SK-N-SH treated with all-trans-retinoic acid at 6 μM for 48 hours (cell line): ENCODE results near the gene FAM131C.

Experiments used
- ATAC-seq: fragments of 200-7000 bp; cut with Tn5 transposase; 3 replicates; pipeline ENCODE4 v1.9.1; 2020; ENCODE audit warnings: mild to moderate bottlenecking, moderate library complexity
- ARNTL ChIP-seq: fragments of 450-650 bp; formaldehyde crosslinking; IDR thresholded peaks from 2 replicates; pipeline ENCODE4 v1.5.0; 2020; ENCODE audit warnings: low read depth, mild to moderate bottlenecking, moderate library complexity, borderline replicate concordance
- BACH2 ChIP-seq: fragments of 250-450 bp; sonication (Bioruptor Pico); IDR thresholded peaks from 2 replicates; pipeline ENCODE4 v1.9.0; 2021; ENCODE audit warnings: mild to moderate bottlenecking, borderline replicate concordance
- CSDC2 ChIP-seq: fragments of 250-450 bp; sonication (Bioruptor Pico); IDR thresholded peaks from 2 replicates; pipeline ENCODE4 v1.5.0; 2020; ENCODE audit warnings: mild to moderate bottlenecking, moderate library complexity
- ESRRG ChIP-seq: fragments of 250-450 bp; sonication (Bioruptor Pico); IDR thresholded peaks from 2 replicates; pipeline ENCODE4 v1.6.1; 2021; ENCODE audit warnings: mild to moderate bottlenecking
- GLIS3 ChIP-seq: fragments of 250-450 bp; sonication (Bioruptor Pico); IDR thresholded peaks from 2 replicates; pipeline ENCODE4 v1.5.0; 2020; ENCODE audit warnings: mild to moderate bottlenecking, moderate library complexity
- OSR1 ChIP-seq: fragments of 250-450 bp; sonication (Bioruptor Pico); IDR thresholded peaks from 2 replicates; pipeline ENCODE4 v1.8.0; 2022; ENCODE audit warnings: moderate library complexity, mild to moderate bottlenecking, inconsistent platforms
- PPARA ChIP-seq: fragments of 250-450 bp; sonication (Bioruptor Pico); IDR thresholded peaks from 2 replicates; pipeline ENCODE4 v1.5.0; 2020; ENCODE audit warnings: mild to moderate bottlenecking, borderline replicate concordance
- RARB ChIP-seq: fragments of 250-450 bp; sonication (Bioruptor Pico); IDR thresholded peaks from 2 replicates; pipeline ENCODE4 v1.8.0; 2021; ENCODE audit warnings: mild to moderate bottlenecking, moderate library complexity
- SNAI2 ChIP-seq: fragments of 250-450 bp; sonication (Bioruptor Pico); IDR thresholded peaks from 2 replicates; pipeline ENCODE4 v1.5.0; 2020; ENCODE audit warnings: mild to moderate bottlenecking, moderate library complexity
- TCF4 ChIP-seq: fragments of 250-450 bp; sonication (Bioruptor Pico); IDR thresholded peaks from 2 replicates; pipeline ENCODE4 v1.8.0; 2021; ENCODE audit warnings: mild to moderate bottlenecking, moderate library complexity, borderline replicate concordance
- TOX ChIP-seq: fragments of 250-450 bp; sonication (Bioruptor Pico); IDR thresholded peaks from 2 replicates; pipeline ENCODE4 v1.8.0; 2021; ENCODE audit warnings: mild to moderate bottlenecking, moderate library complexity, borderline replicate concordance
- ZC3H10 ChIP-seq: fragments of 250-450 bp; sonication (Bioruptor Pico); IDR thresholded peaks from 2 replicates; pipeline ENCODE4 v1.5.1; 2021; ENCODE audit warnings: mild to moderate bottlenecking, moderate library complexity
- ZFP3 ChIP-seq: fragments of 250-450 bp; sonication (Bioruptor Pico); IDR thresholded peaks from 2 replicates; pipeline ENCODE4 v1.5.0; 2020; ENCODE audit warnings: mild to moderate bottlenecking, moderate library complexity
- ZFP30 ChIP-seq: fragments of 450-650 bp; formaldehyde crosslinking; IDR thresholded peaks from 2 replicates; pipeline ENCODE4 v1.5.0; 2022; ENCODE audit warnings: mild to moderate bottlenecking, moderate library complexity
- ZNF565 ChIP-seq: fragments of 450-650 bp; formaldehyde crosslinking; conservative IDR thresholded peaks from 2 replicates; pipeline ENCODE4 v1.5.0; 2020; ENCODE audit warnings: low read depth, mild to moderate bottlenecking, moderate library complexity
- ZNF70 ChIP-seq: fragments of 450-650 bp; formaldehyde crosslinking; IDR thresholded peaks from 2 replicates; pipeline ENCODE4 v1.5.0; 2020; ENCODE audit warnings: mild to moderate bottlenecking, moderate library complexity
- ZNF8 ChIP-seq: fragments of 450-650 bp; formaldehyde crosslinking; IDR thresholded peaks from 2 replicates; pipeline ENCODE4 v1.5.0; 2020; ENCODE audit warnings: mild to moderate bottlenecking, moderate library complexity
- TF ChIP-seq, protein P1 (sequence below): fragments of 250-450 bp; sonication (Bioruptor Pico); IDR thresholded peaks from 2 replicates; pipeline ENCODE4 v1.8.0; 2020; ENCODE audit warnings: mild to moderate bottlenecking, moderate library complexity, borderline replicate concordance
- TF ChIP-seq, protein P2 (sequence below): fragments of 250-450 bp; sonication (Bioruptor Pico); IDR thresholded peaks from 2 replicates; pipeline ENCODE4 v1.8.0; 2021; ENCODE audit warnings: low read depth, mild to moderate bottlenecking, moderate library complexity, borderline replicate concordance
- TF ChIP-seq, protein P3 (sequence below): fragments of 250-450 bp; sonication (Bioruptor Pico); IDR thresholded peaks from 2 replicates; pipeline ENCODE4 v1.5.1; 2020; ENCODE audit warnings: low read depth, mild to moderate bottlenecking, moderate library complexity
- TF ChIP-seq, protein P4 (sequence below): fragments of 250-450 bp; sonication (Bioruptor Pico); IDR thresholded peaks from 2 replicates; pipeline ENCODE4 v1.5.0; 2020; ENCODE audit warnings: mild to moderate bottlenecking, moderate library complexity

Gene FAM131C

DNA sequence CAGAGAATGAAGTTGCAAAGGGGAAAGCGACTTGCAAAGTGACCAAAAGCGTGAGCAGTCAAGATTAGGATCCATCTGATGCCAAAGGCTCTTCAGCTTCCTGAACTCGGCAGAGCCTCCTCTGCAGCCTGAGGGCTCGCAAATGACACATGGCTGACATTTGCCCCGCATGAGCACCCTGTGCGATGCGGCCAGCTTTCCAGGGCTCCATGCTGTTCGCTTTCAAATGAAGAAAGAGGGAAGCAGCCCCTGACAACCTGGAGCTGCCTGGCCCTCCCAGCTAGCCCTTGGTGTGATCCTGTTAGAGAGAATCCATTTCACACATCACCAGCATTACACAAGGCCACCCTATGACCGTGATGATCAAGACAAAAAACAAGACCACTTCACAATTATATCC is 20.2 kb upstream of the FAM131C start:
- no peak for ATAC-seq
- no peak for TF ChIP-seq ZC3H10 (CRISPR knock-in tag)
- TF ChIP-seq TOX, result no peak
- no peak for TF ChIP-seq ZFP30 (CRISPR knock-in tag)
- no peak for TF ChIP-seq CSDC2
- TF ChIP-seq ZNF70 (CRISPR knock-in tag), result no peak
- no peak for TF ChIP-seq SNAI2 (CRISPR knock-in tag)
- TF ChIP-seq, protein P1, sequence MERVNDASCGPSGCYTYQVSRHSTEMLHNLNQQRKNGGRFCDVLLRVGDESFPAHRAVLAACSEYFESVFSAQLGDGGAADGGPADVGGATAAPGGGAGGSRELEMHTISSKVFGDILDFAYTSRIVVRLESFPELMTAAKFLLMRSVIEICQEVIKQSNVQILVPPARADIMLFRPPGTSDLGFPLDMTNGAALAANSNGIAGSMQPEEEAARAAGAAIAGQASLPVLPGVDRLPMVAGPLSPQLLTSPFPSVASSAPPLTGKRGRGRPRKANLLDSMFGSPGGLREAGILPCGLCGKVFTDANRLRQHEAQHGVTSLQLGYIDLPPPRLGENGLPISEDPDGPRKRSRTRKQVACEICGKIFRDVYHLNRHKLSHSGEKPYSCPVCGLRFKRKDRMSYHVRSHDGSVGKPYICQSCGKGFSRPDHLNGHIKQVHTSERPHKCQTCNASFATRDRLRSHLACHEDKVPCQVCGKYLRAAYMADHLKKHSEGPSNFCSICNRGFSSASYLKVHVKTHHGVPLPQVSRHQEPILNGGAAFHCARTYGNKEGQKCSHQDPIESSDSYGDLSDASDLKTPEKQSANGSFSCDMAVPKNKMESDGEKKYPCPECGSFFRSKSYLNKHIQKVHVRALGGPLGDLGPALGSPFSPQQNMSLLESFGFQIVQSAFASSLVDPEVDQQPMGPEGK (CRISPR knock-in tag), result no peak
- no peak for TF ChIP-seq GLIS3
- no peak for TF ChIP-seq ZFP3 (CRISPR knock-in tag)
- TF ChIP-seq ESRRG (CRISPR knock-in tag), result no peak
- TF ChIP-seq TCF4 (CRISPR knock-in tag), result no peak

DNA sequence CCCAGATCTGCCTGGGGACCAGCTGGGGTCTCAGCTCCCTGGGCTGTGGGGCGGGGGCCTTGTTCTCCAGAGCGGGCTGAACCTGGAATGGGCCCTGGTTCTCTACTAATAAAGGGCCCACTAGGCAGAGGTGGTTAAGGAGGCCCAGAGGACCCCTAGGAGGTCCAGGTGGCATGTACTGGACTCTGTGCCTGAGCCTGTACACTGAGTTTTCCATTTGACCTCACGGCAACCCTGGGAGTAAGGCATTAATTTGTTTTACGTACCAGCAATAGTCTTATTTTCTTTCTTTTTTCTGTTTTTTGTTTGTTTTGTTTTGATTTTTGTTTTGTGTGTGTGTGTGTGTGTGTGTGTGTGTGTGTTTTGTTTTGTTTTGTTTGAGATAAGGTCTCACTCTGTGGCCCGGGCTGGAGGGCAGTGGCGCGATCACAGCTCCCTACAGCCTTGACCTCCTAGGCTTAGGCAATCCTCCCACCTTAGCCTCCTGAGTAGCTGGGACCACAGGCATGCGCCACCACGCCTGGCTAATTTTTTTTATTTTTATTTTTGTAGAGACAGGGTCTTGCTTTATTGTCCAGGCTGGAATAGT is 19.6 kb upstream of the FAM131C start:
- TF ChIP-seq, protein P2, sequence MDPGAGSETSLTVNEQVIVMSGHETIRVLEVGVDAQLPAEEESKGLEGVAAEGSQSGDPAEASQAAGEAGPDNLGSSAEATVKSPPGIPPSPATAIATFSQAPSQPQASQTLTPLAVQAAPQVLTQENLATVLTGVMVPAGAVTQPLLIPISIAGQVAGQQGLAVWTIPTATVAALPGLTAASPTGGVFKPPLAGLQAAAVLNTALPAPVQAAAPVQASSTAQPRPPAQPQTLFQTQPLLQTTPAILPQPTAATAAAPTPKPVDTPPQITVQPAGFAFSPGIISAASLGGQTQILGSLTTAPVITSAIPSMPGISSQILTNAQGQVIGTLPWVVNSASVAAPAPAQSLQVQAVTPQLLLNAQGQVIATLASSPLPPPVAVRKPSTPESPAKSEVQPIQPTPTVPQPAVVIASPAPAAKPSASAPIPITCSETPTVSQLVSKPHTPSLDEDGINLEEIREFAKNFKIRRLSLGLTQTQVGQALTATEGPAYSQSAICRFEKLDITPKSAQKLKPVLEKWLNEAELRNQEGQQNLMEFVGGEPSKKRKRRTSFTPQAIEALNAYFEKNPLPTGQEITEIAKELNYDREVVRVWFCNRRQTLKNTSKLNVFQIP (CRISPR knock-in tag), result no peak
- TF ChIP-seq, protein P1 (CRISPR knock-in tag), result no peak
- TF ChIP-seq TCF4 (CRISPR knock-in tag) (no peak), ARNTL (CRISPR knock-in tag) (no peak), RARB (no peak), GLIS3 (no peak), SNAI2 (CRISPR knock-in tag) (no peak), ZNF70 (CRISPR knock-in tag) (no peak), ZC3H10 (CRISPR knock-in tag) (no peak)
- TF ChIP-seq, all 23 proteins: peak for 0
- ATAC-seq, result no peak

DNA sequence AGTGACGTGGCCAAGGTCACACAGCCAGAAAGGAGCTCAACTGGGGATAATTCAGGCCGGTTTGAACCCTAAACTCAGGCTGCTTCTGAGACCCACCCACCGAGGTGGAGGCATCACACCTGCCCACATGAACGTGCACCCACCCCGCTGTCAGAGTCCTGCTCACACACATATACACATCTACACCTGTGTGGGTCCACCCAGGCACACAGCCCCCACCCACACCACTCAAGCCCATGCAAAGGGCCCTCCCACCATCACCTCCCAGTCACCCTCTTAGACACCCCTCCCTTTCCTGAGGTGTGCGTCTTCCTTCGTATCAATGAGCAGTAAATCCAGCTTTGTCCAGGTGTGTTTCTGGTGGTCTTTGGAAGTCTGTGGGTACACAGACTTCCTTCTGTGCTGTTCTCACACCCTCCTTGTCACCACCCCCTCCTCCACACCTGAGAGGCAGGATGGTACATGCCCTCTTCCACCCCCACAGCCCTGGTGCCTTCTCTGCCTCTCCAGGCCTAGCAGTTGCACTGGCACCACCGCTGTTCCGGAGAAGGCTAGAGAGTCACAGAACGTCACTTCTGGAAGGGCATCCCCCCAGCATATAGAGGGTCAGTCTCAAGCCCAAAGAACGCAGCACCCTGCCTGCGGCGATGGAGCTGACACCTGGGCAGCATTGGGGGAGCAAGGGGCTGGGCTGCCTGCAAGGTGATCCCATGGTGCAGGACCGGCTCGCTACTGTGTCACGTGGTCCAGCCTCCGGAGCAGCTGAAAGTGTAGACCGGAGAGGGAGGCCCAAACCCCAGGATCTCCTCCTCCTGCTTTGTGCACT is 18.9 kb upstream of the FAM131C start:
- TF ChIP-seq RARB (no peak), BACH2 (CRISPR knock-in tag) (no peak), PPARA (CRISPR knock-in tag) (no peak)
- TF ChIP-seq, all 23 proteins: peak for 0
- no peak for ATAC-seq

DNA sequence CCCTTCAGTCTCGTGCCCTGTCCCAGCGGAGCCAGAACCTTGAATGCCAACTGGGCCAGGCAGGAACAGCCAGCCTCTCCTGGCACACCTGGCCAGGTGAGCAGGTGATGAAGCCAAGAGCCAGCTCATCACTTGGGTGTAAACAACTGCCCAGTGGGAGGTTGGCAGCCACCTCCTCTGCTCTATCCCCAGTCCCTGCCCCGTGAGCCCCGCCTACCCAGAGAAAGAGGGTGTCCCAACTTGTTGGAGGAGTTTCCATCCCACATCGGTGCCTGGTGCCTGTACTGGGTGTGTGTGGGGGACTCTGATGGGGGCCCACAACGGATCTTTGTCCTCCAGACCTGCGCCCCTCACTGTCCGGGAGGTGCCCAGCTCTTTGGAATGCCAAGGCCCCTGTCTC is 17.8 kb upstream of the FAM131C start:
- ATAC-seq, result no peak
- no peak for TF ChIP-seq ESRRG (CRISPR knock-in tag)
- TF ChIP-seq BACH2 (CRISPR knock-in tag), result no peak
- TF ChIP-seq ZC3H10 (CRISPR knock-in tag), result no peak
- TF ChIP-seq OSR1 (CRISPR knock-in tag), result no peak
- no peak for TF ChIP-seq TOX
- TF ChIP-seq ZNF70 (CRISPR knock-in tag), result no peak
- no peak for TF ChIP-seq ZNF8
- TF ChIP-seq, protein P3, sequence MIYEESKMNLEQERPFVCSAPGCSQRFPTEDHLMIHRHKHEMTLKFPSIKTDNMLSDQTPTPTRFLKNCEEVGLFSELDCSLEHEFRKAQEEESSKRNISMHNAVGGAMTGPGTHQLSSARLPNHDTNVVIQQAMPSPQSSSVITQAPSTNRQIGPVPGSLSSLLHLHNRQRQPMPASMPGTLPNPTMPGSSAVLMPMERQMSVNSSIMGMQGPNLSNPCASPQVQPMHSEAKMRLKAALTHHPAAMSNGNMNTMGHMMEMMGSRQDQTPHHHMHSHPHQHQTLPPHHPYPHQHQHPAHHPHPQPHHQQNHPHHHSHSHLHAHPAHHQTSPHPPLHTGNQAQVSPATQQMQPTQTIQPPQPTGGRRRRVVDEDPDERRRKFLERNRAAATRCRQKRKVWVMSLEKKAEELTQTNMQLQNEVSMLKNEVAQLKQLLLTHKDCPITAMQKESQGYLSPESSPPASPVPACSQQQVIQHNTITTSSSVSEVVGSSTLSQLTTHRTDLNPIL (CRISPR knock-in tag), result no peak
- TF ChIP-seq, protein P4, sequence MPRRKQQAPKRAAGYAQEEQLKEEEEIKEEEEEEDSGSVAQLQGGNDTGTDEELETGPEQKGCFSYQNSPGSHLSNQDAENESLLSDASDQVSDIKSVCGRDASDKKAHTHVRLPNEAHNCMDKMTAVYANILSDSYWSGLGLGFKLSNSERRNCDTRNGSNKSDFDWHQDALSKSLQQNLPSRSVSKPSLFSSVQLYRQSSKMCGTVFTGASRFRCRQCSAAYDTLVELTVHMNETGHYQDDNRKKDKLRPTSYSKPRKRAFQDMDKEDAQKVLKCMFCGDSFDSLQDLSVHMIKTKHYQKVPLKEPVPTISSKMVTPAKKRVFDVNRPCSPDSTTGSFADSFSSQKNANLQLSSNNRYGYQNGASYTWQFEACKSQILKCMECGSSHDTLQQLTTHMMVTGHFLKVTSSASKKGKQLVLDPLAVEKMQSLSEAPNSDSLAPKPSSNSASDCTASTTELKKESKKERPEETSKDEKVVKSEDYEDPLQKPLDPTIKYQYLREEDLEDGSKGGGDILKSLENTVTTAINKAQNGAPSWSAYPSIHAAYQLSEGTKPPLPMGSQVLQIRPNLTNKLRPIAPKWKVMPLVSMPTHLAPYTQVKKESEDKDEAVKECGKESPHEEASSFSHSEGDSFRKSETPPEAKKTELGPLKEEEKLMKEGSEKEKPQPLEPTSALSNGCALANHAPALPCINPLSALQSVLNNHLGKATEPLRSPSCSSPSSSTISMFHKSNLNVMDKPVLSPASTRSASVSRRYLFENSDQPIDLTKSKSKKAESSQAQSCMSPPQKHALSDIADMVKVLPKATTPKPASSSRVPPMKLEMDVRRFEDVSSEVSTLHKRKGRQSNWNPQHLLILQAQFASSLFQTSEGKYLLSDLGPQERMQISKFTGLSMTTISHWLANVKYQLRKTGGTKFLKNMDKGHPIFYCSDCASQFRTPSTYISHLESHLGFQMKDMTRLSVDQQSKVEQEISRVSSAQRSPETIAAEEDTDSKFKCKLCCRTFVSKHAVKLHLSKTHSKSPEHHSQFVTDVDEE (CRISPR knock-in tag), result no peak
- no peak for TF ChIP-seq SNAI2 (CRISPR knock-in tag)
- no peak for TF ChIP-seq CSDC2
- TF ChIP-seq ARNTL (CRISPR knock-in tag), result no peak
- no peak for TF ChIP-seq ZNF565 (CRISPR knock-in tag)
- TF ChIP-seq ZFP3 (CRISPR knock-in tag), result no peak
- TF ChIP-seq, protein P1 (CRISPR knock-in tag), result no peak
